GM12864 (cell line): Measurements from ENCODE around the gene VASP.
A peak's percentile ranks its signal among the peaks of the same experiment; 100 is the strongest.

Source experiments
- DNase-seq: peaks from one replicate; pipeline ENCODE4 v3.0.0-alpha.2; 2011; ENCODE audit warnings: low read depth
- H3K4me3 ChIP-seq: 2 replicates; pipeline ENCODE4 v1.5.1; 2011; ENCODE audit warnings: mild to moderate bottlenecking, low read depth, low read length, control low read depth
- CTCF ChIP-seq: IDR thresholded peaks from 2 replicates; pipeline ENCODE4 v1.5.1; 2011; ENCODE audit warnings: low read depth, mild to moderate bottlenecking, moderate library complexity, low read length, control low read depth, inconsistent platforms; ENCODE audit errors: missing control alignments

Gene VASP

GRCh38 chr19:45464852-45465441 lies 42.3 kb upstream of the VASP start:
- no peak for TF ChIP-seq CTCF
- DNase-seq = no peak
- no peak overlapping the region for H3K4me3 ChIP-seq

- H3K4me3 ChIP-seq = peak overlapping the region; percentile 61
- no peak for TF ChIP-seq CTCF
- no peak for DNase-seq
These were observed 40.2 kb upstream of the VASP start for GRCh38 chr19:45467115-45467455.

GRCh38 chr19:45467456-45468158 lies 39.7 kb upstream of the VASP start, which contains the start of gene FOSB:
TSS of gene FOSB (plus strand) at chr19:45467996. CDS start at chr19:45468587, 591 bp downstream.
- DNase-seq = peak; percentile 77
- peak within 1 kb of the TSS; percentile 67 for H3K4me3 ChIP-seq
- TF ChIP-seq CTCF = peak; percentile 6

- DNase-seq = no peak
These were observed 39.1 kb upstream of the VASP start for GRCh38 chr19:45468159-45468651.

GRCh38 chr19:45468803-45469131 lies 38.5 kb upstream of the VASP start:
- no peak for DNase-seq
- TF ChIP-seq CTCF = no peak
- H3K4me3 ChIP-seq = peak overlapping the region; percentile 67

More at GRCh38 chr19:45468159-45468651, 39.1 kb upstream of the VASP start:
- TF ChIP-seq CTCF = no peak
- peak overlapping the region; percentile 67 for H3K4me3 ChIP-seq

GRCh38 chr19:45469132-45469944 lies 37.9 kb upstream of the VASP start:
- no peak for TF ChIP-seq CTCF
- DNase-seq = peak; percentile 81
- H3K4me3 ChIP-seq = peak overlapping the region; percentile 67
